Measurements from ENCODE around the gene NEAT1.

- TF ChIP-seq, protein P1, sequence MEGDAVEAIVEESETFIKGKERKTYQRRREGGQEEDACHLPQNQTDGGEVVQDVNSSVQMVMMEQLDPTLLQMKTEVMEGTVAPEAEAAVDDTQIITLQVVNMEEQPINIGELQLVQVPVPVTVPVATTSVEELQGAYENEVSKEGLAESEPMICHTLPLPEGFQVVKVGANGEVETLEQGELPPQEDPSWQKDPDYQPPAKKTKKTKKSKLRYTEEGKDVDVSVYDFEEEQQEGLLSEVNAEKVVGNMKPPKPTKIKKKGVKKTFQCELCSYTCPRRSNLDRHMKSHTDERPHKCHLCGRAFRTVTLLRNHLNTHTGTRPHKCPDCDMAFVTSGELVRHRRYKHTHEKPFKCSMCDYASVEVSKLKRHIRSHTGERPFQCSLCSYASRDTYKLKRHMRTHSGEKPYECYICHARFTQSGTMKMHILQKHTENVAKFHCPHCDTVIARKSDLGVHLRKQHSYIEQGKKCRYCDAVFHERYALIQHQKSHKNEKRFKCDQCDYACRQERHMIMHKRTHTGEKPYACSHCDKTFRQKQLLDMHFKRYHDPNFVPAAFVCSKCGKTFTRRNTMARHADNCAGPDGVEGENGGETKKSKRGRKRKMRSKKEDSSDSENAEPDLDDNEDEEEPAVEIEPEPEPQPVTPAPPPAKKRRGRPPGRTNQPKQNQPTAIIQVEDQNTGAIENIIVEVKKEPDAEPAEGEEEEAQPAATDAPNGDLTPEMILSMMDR (IDR thresholded peaks at IDR 0.05) = no peak
- no peak for TF ChIP-seq POLR2A (IDR thresholded peaks at IDR 0.05)
- TF ChIP-seq POLR2AphosphoS5 (IDR thresholded peaks at IDR 0.05) = no peak
Measured at GRCh38 chr11:65459552-65459951, 37.0 kb downstream of the NEAT1 start.
